ENCODE measurements around the gene PPP1R7.

Gene PPP1R7

DNA sequence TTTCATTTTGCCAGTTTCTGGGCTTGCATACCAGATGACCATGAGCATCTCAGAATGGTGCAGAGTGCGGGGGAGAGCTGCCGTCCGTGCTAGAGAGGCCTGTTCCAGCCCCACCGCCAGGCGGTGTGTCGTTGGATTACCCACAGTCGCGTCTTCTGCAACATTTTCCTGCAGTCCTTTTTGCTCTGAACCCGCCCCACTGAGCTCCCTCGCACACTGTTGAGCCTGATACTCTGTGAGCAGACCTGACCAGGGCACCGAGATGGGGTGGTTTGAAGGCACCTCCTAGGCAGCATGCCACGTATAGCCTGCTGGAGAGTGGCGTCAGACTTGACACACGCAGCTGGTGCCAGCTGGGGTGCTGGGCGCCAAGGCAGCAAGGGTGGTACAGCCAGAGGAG is 18.1 kb downstream of the PPP1R7 start:
- DNase-seq (ENCODE audit: low read depth), result no peak

DNA sequence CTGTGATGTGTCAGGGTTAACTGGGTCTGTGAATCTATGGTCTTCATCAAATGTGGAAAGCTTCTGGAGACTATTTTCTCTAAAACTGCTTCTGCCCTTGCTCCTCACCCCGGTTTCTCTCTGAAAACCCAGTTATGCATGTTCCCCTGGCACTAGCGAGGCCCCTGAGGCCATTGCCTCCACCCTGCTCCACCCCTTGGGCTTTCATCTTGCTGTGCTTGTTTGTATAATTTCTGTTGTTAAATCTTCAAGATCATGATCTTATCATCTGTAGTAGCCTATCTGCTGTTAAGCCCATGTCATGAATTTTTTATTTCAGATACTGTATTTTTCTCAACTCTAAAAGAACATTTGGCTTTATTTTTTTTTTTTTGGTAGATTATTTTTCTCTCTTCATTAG is 23.3 kb downstream of the PPP1R7 start:
- no peak for DNase-seq (ENCODE audit: low read depth)

DNA sequence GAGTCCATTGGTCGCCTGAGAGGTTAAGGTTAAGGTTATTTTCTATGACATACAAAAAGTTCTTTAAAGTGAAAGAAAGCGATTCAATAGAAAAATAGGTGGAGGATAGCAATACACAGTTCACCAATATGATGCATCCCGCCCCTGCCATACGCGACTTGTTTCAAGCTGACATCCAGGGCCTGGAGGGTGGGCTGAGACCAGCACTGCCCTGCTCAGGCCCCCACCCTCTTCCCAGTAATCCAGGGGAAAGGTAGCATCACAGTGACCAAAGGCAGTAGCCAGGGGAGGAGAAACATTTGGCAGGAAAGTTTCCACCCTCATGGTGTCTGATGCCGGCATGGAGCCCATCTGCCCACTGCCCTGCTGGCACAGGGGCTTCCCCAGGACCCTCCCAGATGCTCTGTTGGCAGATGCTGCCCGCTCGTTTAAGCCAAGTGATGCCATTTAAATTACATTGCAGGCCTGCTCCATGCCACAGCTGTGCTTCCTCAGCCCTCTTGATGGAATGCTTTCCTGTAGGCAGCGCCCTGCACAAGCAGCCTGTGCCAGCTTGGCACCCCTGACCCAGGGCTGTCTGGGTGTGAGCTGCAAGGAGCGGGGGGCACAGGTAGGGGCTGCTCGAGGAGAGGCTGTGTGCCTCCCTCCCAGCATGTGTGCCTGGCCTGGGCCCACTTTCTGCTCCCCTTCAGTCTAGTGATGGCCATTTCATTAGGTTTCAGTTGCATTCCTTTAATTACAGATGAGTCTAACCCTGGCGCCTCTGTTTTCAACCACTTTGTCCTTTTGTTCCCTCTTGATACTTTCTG is 27.5 kb downstream of the PPP1R7 start:
- DNase-seq (ENCODE audit: low read depth), result no peak

DNA sequence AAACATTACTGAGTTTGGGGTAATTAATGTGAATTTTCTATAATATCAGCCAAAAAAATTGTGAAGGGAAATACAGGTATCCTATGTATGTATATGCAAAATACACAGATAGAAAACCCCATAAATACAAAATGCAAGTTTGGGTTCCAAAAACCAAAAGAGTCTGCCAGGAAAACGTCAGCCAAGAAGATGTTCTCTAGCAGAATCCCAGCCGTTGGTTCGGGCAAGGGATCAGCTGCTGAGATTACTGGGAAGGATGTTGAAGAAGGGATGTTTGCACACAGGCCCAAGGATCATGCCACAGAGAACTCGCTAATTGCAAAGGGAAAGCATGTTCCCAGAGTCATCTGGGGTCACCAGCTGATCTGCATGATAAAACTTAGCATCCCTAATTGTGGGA is 28.7 kb downstream of the PPP1R7 start:
- no peak for DNase-seq (ENCODE audit: low read depth)

DNA sequence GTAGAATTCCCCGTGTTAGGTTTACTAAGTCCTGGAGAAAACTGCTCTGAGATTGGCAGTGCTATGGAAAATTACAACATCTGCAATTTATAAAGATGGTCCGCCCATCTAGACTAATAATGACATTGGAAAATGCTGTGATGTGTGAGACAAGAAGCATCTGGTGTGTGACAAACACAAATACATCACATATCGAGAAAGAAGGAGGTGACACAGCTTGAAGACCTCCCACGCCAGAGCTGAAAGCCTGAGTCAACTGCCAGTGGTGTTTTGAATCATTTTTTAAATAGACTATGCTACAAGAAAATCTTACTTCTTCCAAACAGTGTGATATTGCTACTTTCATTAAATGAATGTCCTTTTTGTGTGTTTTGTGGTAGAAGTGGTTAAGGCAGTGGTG is 29.6 kb downstream of the PPP1R7 start:
- peak; percentile 35 for DNase-seq (ENCODE audit: low read depth)

DNA sequence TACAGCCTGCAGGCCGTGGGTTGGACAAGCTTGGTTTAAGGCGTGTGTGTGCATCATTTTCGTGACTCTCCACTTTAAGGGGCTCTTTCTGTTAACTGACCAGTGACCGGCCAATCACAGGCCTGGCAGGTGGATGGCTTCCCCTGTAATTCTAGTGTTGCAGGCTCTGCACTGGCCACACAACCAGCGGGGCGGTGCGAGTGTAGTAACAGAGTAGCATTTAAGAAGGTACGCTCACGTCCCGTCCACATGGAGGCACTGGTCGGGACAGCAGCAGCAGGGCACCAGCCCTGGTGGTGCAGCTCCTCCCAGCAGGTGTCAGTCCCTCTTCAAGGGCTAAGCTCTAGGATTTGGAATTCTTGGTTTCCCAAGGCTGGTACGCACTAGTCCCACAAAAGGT is 30.2 kb downstream of the PPP1R7 start:
- no peak for DNase-seq (ENCODE audit: low read depth)

DNA sequence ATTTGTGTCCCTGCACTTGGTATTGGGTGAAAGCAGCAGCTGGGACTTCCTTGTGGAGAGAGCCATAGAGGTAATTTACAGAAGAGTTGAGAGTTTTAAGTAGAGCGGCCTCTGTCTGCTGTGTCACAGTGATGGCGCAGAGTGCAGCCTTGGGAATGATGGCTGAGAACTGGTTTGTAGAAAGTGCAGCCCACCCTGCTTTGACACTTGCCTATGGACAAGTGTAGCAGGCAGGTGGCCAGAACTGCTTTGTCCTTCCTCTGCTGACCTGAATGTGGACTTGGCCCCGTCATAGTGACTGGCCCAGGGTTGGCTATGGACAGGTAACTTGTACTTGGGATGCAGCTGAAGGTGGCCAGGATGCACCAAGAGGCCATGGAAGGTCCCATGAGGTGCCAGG is 31.9 kb downstream of the PPP1R7 start:
- no peak for DNase-seq (ENCODE audit: low read depth)

DNA sequence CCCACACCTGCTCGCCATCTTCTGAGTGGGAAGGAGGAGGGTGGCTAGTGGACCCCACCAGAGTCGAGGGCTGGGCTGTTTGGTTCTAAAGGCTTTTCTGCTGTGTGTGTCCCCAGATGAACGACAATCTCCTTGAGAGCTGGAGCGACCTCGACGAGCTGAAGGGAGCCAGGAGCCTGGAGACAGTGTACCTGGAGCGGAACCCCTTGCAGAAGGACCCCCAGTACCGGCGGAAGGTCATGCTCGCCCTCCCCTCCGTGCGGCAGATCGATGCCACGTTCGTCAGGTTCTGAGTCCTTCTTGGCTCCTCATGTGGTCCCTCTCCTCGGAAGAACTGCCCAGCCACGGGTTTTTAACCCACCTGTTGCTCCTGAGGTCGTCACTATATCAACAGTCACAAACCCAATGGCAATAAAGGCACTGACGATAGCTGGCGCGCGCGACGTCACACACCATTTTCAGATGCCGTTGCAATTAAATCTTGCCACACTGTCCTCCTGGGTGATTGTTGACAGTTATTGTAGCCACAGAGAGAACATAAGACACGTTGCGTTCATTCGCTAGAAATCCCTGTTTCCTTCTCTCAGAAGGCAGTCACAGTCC is 32.4 kb downstream of the PPP1R7 start:
- no peak for DNase-seq (ENCODE audit: low read depth)

DNA sequence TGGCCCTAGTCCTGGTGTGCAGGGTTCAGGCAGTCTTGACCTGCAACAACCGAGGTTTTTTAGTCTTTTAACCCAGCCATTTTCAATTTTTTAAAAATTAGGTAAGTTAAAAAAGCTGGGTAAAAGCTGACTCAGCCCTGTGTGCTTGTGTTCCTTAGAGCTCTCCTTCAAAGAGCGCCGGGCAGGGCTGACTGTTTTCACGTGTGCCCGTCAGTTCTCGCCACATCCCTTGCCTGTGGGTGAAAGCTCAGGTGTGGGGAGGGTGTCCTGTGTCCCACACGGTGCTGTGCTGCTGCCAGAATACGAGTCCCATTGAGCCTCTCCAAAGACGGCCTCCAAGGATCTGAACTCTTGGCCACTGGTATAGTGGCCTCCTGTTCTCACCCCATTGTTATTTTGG is 33.0 kb downstream of the PPP1R7 start:
- DNase-seq (ENCODE audit: low read depth), result no peak

DNA sequence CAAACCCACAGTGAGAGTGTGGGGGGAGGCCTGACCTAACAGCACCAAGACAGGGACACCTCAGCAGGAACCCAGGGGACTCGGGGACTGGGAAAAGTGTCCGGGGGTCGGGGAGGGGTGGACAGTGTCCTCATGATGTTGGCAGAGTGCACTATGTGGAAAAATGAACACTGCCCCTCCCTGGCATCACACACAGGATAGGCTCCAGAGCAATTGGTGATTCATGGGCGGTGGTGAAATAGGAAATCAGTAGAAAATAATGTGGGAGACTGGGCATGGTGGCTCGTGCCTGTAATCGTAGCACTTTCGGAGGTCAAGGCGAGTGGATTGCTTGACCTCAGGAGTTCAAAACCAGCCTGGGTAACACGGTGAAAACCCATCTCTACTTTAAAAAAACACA is 34.6 kb downstream of the PPP1R7 start:
- no peak for DNase-seq (ENCODE audit: low read depth)

DNA sequence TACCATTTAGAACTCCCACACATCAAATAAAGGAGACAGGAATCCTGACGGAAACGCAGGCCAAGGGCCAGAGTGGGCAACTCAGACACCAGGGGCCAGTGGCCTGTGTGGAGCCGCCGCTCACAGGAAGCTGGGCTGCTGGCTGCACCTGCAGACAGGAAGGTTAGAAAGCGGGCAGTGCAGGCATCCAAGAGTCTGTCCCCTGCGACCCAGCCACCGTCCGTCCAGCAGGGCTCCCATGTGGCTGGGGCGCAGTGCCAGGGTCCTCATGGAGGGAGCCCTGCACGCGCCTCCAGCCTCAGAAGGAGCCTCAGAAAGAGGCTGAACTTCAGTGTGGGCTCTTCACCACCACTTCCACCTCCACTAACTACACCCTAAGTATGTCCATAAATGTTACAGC is 35.7 kb downstream of the PPP1R7 start:
- DNase-seq (ENCODE audit: low read depth), result no peak

DNA sequence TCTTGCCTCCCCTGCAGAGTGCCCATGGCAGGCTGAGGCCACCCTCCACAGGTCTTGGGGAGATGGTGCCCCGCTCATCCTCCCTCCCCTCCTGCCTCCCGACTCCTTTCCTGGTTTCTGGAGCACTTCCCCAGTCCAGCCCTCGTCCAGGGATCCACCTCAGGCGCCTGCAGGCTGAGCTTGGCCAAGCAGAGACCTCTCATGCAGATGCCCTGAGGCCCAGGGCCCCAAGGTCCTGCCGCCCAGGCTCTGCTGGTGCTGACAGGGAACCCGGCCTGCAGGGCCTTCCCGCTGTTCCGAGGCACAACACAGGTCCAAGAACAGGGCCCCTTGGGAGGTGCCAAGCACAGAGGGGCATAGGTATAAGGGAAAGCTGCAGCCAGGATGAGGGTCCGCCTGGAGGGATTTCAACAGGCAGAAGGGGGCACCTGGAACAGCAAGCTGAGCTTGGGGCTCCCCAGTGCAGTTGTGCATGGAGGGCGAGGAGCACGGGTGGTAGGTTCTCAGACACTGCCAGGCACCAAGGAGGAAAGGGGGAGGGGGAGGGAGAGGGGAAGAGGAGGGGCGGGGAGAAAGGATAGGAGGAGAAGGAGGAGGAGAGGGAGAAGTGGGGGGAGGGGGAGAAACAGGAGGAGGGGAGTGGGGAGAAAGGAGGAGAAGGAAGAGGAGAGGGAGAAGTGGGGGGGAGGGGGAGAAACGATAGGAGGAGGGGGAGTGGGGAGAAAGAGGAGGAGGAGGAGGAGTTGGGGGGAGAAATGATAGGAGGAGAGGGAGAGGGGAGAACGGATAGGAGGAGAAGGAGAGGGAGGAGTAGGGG is 37.0 kb downstream of the PPP1R7 start:
- no peak for DNase-seq (ENCODE audit: low read depth)

DNA sequence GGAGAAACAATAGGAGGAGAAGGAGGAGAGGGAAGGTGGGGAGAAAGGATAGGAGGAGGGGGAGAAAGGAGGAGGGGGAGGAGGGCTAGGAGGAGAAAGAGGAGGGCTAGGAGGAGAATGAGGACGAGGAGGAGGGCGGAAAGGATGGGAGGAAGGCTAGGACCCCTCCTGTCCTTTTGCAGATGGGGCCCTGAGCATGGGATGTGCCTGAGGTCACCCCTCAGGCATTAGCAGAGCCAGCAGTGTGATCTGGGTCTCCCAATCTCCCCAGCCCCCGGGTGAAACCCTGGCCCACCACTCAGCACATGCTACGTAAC is 37.6 kb downstream of the PPP1R7 start:
- no peak for DNase-seq (ENCODE audit: low read depth)

DNA sequence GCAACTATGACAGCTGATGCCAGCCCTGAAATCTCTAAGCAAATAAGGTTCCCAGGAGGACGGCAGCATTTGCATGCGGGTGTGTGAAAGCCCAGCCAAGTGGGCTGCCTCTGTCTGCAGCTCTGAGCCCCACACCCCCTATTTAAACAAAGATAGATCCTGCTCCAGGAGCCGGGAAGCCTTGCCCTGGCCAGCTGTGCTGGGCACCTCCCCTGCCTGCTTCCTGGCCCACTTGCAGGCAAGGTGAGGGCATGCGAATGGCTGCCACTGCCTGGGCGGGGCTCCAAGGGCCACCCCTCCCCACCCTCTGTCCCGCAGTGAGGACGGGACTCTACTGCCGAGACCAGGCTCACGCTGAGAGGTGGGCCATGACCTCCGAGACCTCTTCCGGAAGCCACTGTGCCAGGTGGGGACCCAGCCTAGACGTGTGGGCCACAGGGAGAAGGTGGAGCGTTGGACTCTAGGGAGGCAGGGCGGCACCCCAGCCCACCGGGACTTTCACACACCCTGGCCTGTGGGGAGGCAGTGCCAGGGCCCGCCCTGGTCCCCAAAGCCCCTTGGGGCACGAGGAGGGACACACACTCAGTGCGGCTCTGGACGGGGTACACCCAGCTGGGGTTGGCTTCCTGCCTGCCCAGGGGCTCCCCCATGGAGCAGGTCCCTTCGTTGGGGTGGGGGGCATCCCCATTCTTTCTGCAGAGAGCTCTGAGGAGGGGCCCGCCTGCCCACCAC is 38.3 kb downstream of the PPP1R7 start, which contains the start of gene ANO7:
Gene ANO7 (plus strand): TSS at position 317 of the 732 bp plus-strand sequence. CDS start 1,387 bp downstream, outside the sequence.
- no peak for DNase-seq (ENCODE audit: low read depth)

DNA sequence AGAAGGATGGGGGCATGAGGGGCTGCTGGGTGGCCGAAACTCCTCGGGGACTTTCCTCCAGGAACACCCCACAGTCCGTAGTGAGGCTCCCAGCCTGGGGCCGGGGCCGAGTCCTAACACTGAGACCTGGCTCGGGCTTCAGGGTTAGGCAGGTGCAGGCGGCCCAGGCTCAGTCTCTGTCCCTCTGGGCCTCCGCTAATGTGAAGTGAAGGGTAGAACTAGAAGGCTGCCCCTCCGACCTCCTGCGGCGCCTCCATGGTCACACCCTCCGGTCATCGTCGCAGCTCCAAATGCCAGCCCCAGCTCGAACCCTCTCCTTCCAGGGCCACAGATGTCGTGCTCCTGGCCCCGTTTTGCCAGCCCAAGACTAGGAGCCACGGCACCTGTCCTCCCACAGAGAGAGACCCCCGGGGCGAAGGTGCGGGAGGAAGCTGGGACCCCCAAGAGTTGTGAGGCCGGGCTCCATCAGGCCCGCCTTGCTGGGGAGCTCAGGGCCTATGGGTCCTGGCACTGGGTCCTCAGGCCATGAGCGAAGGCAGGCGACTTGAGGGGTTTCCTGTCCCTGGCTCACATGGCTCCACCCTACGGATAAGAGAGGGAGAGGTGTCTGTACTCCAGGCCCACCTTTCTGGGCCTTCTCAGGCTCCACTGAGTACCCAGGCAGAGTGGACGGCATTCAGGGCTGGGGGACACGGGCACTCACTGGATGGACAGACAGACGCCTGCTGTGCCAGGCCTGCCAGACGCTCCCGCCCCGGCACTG is 39.0 kb downstream of the PPP1R7 start:
- no peak for DNase-seq (ENCODE audit: low read depth)

DNA sequence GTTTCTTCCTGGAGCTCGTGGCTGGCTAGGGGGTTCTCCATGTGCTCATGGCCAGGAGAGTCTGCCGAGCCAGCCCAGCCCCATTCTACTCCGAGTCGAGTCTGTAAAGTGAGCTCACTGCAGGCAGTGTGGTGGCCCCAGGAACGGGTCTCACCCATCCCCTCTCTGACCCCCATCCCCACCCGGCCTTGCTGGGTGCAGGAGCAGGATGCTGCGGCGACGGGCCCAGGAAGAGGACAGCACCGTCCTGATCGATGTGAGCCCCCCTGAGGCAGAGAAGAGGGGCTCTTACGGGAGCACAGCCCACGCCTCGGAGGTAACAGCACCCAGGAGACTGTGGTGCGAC is 39.6 kb downstream of the PPP1R7 start:
- DNase-seq (ENCODE audit: low read depth), result no peak

DNA sequence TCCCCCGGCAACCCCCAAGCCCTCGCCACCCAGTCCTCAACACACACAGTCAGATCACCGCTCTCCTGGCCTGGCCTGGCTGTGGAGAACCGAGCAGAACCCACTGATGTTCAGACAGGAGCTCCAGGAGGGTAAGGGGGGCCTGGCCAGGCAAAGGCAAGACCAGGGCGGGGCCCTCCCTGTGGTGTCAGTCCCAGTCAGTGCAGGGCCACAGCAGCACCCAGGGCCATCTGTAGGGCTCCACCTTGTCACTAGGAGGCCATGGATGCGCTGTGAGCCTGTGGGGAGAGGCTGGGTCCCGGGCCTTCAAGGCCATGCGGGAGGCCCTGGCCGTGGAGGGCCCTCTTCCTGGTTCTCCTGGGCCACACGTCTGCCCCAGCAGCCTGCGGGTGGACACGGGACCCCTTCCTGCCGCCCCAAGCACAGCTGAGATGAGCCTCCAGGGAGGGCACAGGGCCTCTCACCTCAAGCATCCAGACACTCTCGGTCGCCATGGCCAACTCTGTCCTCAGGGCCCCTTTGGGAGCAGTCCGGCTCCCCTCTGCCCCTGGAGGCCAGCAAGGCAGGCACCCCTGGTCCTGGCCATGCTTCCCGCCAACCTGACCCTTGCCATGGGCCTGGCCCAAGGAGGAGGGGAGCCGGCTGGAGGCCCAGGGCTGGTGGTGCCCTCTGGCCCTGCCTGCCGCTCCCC is 40.2 kb downstream of the PPP1R7 start:
- no peak for DNase-seq (ENCODE audit: low read depth)

DNA sequence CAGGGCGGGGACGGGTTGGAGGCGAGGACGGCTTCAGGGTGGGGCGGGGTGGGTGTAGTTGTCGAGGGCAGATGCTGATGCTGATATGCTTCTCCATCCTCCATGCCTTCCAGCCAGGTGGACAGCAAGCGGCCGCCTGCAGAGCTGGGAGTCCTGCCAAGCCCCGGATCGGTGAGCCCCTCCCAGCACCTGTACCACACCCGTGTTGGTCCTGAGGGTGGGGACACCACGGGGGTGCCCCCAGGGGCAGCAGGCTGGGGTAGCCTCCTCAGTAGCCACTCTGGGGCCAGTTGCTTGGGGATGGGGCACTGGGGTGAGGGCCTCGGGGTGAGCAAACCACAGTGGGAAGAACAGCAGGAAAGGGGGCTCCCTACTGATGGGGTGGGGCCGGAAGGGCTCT is 40.8 kb downstream of the PPP1R7 start:
- DNase-seq (ENCODE audit: low read depth), result no peak

DNA sequence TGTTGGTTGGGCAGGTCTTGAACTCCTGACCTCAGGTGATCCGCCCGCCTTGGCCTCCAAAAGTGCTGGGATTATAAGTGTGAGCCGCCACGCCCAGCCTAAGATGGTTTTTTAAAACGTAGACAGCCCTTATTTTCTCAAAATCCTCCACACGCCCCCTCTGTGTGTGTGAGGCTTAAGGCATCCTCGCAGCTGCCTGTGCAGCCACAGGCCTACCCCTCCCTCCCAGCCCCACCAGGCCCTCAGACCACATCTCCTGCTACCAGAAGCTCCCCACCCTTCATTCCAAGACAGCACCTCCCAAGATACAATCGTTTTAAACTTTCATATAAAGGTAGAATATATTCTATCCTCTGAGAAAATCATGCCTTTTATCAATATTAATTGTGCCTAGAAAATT is 43.0 kb downstream of the PPP1R7 start:
- no peak for DNase-seq (ENCODE audit: low read depth)

DNA sequence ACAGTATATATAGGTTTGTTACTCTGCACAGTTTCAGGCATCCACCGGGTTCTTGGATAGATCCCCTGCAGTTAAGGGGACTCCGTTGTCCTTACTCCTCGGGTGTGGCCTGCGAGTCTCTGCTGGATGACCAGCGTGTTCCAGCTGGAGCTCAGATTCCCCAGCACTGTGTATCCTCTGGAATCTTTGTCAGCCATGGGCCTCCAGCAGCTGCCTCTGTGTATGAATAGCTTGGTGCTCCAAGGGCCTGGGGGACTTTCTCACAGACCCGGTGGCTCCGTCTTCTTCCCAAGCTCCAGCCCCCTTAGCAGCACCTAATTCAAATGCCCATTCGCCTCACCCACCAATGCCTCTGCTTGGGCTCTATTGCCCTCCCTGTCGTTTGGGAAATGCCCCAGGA is 44.5 kb downstream of the PPP1R7 start:
- no peak for DNase-seq (ENCODE audit: low read depth)

DNA sequence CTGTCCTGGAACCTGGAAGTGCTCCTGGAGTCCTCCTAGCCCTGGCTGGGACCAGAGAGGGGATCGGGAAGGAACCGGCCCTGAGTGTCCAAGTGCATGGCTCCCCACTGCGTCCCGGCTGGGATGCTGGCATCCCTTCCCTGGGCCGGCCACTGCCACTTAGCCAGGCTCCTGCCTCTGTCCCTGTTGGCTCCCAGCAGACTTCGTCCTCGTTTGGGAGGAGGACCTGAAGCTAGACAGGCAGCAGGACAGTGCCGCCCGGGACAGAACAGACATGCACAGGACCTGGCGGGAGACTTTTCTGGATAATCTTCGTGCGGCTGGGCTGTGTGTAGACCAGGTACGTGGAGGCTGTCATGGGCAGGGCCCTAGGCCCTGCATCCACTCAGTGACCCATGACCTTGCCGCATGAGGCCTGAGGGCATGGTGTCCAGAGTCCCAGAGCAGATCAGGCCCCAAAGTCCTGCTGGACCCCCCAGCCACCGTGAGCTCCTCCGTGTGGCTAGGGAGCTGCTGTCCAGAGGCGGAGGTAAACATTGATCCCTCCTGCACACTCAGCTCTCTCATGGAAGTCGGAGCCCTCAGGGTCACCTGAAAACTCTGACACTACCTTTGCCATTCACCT is 45.4 kb downstream of the PPP1R7 start:
- DNase-seq (ENCODE audit: low read depth), result no peak

All from activated T-cell treated with anti-CD3 and anti-CD28 coated beads for 48 hours (primary cell).